Heart left ventricle (tissue), 16 donors: ENCODE measurements around the gene COL15A1. TPM values are rescaled to one million over a fixed set of nuclear protein-coding genes. Genes with fewer than 3 reads are reported as not detected.

Source experiments
- ATAC-seq, 4 donors: fragments of 200-7000 bp; cut with Tn5 transposase; one replicate each; pipeline ENCODE4 v1.9.1; 2020 to 2022; ENCODE audit warnings: moderate library complexity in 4 of 4, mild to moderate bottlenecking in 3 of 4, moderate number of reproducible peaks in 1 of 4
- DNase-seq, 5 donors: peaks; one replicate each; pipeline ENCODE4 v3.0.0-alpha.2; 2020
- H3K27ac ChIP-seq, 12 donors: fragments of 200-600 bp; sonication (generic) in 4 of 12; one replicate each; pipeline versions ENCODE4 v1.5.0 to v1.8.0; 2016 to 2022; ENCODE audit warnings: mild to moderate bottlenecking in 2 of 12
- H3K27me3 ChIP-seq, 9 donors: fragments of 200-600 bp; sonication (generic) in 2 of 9; one replicate each; pipeline versions ENCODE4 v1.5.1 to v1.8.0; 2016 to 2022; ENCODE audit warnings: mild to moderate bottlenecking in 3 of 9
- H3K36me3 ChIP-seq, 9 donors: fragments of 200-600 bp; sonication (generic) in 2 of 9; one replicate each; pipeline versions ENCODE4 v1.5.0 to v1.8.0; 2018 to 2022; ENCODE audit warnings: mild to moderate bottlenecking in 2 of 9
- H3K4me1 ChIP-seq, 12 donors: fragments of 200-600 bp; sonication (generic) in 4 of 12; one replicate each; pipeline versions ENCODE4 v1.5.0 to v1.8.0; 2016 to 2022; ENCODE audit warnings: mild to moderate bottlenecking in 3 of 12
- H3K4me3 ChIP-seq, 12 donors: fragments of 200-600 bp; sonication (generic) in 4 of 12; one replicate each; pipeline versions ENCODE4 v1.5.0 to v1.8.0; 2017 to 2022; ENCODE audit warnings: mild to moderate bottlenecking in 9 of 12, moderate library complexity in 4 of 12
- H3K9me3 ChIP-seq, 12 donors: fragments of 200-600 bp; sonication (generic) in 4 of 12; one replicate each; pipeline versions ENCODE4 v1.5.0 to v1.8.0; 2016 to 2022; ENCODE audit warnings: mild to moderate bottlenecking in 1 of 12
- CTCF ChIP-seq, 12 donors: fragments of 200-600 bp; sonication (generic) in 4 of 12; IDR thresholded peaks; one replicate each; pipeline versions ENCODE4 v1.5.0 to v1.8.0; 2018 to 2022; ENCODE audit warnings: antibody characterized with exemption in 12 of 12, mild to moderate bottlenecking in 5 of 12
- POLR2A ChIP-seq, 2 donors: fragments of 450-650 bp; IDR thresholded peaks; one replicate each; pipeline ENCODE4 v1.6.1; 2017; ENCODE audit warnings: antibody characterized with exemption in 2 of 2, mild to moderate bottlenecking in 2 of 2, moderate library complexity in 2 of 2
- WGBS, 4 donors: extraction: QIAGEN DNeasy Blood & Tissue Kit in 2 of 4; methylation state at CpG; one replicate each; pipeline versions ENCODE4 v1.1.5 to v1.1.7; 2013 to 2018; 5-methylcytosine and 5-hydroxymethylcytosine counted together
- intact Hi-C, 10 donors: fragments of 100-400 bp; cut with DNase I; formaldehyde crosslinking; loops; one replicate each; pipeline versions ENCODE4 v1.11.1 to v1.14.2; 2022
- polyA plus RNA-seq, 2 donors: library from polyadenylated mRNA; stranded (reverse); fragments of 200-250 nt; gene quantifications; one replicate each; pipeline ENCODE4 v1.2.3, GENCODE V29; 2013
- total RNA-seq, 9 donors: library from RNA; depleted of rRNA in 2 of 9; stranded (reverse); fragments of >200 nt in 2 of 9; fragmentation: NEBNext Ultra II Directional in 3 of 9; extraction: Animal tissue kit (Norgen Biotek cat#: 25700) in 3 of 9; gene quantifications; one replicate each; pipeline versions ENCODE4 v1.1.0 to v1.2.4, GENCODE V29; 2016 to 2023
- donor health status: ischemic (EF 13 %, LVEDD 7.1; RV severe dilation, severe dysfunction).
- donor health status: healthy with polysubstance abuse.
- donor health status: DM: no; HTN: yes; CAD: no.
- donor health status: DM: no; HTN: no; CAD: no.
- donor health status: ischemic (EF 25% LVEDD 6.9; RV normal size, moderate dysfunction).
- donor health status: ischemic (EF 25% LVEDD 5.7; RV mildly dilated, moderate dysfunction).
- donor health status: healthy.
- donor health status: DM: yes; HTN: yes; CAD: no.
- donor health status: ischemic (EF 35%, LVEDD 5.7; RV mildly dilated, moderate dysfunction).
- donor health status: nonischemic (EF 11% LVEDD 7.7; RV severe dilation, severe dysfunction).
- donor health status: DM: yes; HTN: yes; CAD: no.
- donor health status: PGD.
- donor health status: ischemic (EF 29% LVEDD 5.4; RV normal size, mild dysfunction).
- donor health status: nonischemic (EF 23%, LVEDD 6.1; RV moderate dilation, normal function).

The COL15A1 gene
- total and polyA plus RNA-seq, 11 donors: 12.4 to 81.0 (median 38.8) TPM

GRCh38 chr9:98986866-98987651 lies 43.4 kb downstream of the COL15A1 start:
- 58 to 68% (median 65%) methylated on average over 17 to 18 of the region's 18 CpGs for WGBS, 4 donors
- Histone ChIP-seq H3K27me3 (no peaks in the 10 kb centered on the region), H3K9me3 (no peaks in the 10 kb centered on the region), H3K36me3 (peaks cover 0 to 49% (median 10%) of the 10 kb centered on the region in 9 donors), H3K4me1 (peaks cover 6 to 69% (median 34%) of the 10 kb centered on the region in 12 donors), H3K4me3 (no peak overlapping the region), H3K27ac (peak overlapping the region in 9 of 12 donors; percentile 27 to 79 (median 55))
- DNase-seq (peak in 2 of 5 donors; percentile 31 to 64), ATAC-seq (peak in 3 of 4 donors; percentile 9 to 34 (median 12))
- no peak for TF ChIP-seq POLR2A (IDR thresholded peaks at IDR 0.05)
- TF ChIP-seq CTCF (IDR thresholded peaks at IDR 0.05): no peak
- intact Hi-C loops: no loop called here

- TF ChIP-seq POLR2A (IDR thresholded peaks at IDR 0.05) (no peak), CTCF (IDR thresholded peaks at IDR 0.05) (peak in 2 of 12 donors; percentile 23 to 27)
- ATAC-seq (peak; percentile 76 to 86 (median 84)), DNase-seq (peak in 4 of 5 donors; percentile 78 to 92 (median 88))
- Histone ChIP-seq H3K27me3 (no peaks in the 10 kb centered on the region), H3K27ac (peak overlapping the region in 11 of 12 donors; percentile 28 to 79 (median 65)), H3K36me3 (peaks cover 0 to 52% (median 10%) of the 10 kb centered on the region in 9 donors), H3K4me3 (no peak overlapping the region), H3K9me3 (no peaks in the 10 kb centered on the region), H3K4me1 (peaks cover 6 to 72% (median 43%) of the 10 kb centered on the region in 12 donors)
- 77 to 84% (median 79%) methylated on average over 13 of the region's 13 CpGs for WGBS, 4 donors
- intact Hi-C loops: no loop called here
These were observed 45.6 kb downstream of the COL15A1 start for GRCh38 chr9:98989036-98990000.

GRCh38 chr9:98990181-98990870 lies 46.6 kb downstream of the COL15A1 start:
- Histone ChIP-seq H3K36me3 (peaks cover 0 to 50% (median 10%) of the 10 kb centered on the region in 9 donors), H3K27me3 (no peaks in the 10 kb centered on the region), H3K4me1 (peaks cover 6 to 82% (median 51%) of the 10 kb centered on the region in 12 donors), H3K4me3 (no peak overlapping the region), H3K9me3 (no peaks in the 10 kb centered on the region), H3K27ac (peak overlapping the region in 9 of 12 donors; percentile 22 to 79 (median 61))
- WGBS, 4 donors: 80 to 100% (median 98%) methylated on average over 7 to 8 of the region's 8 CpGs
- no peak for TF ChIP-seq POLR2A (IDR thresholded peaks at IDR 0.05)
- TF ChIP-seq CTCF (IDR thresholded peaks at IDR 0.05): no peak
- peak in 1 of 5 donors; percentile 17 for DNase-seq
- intact Hi-C loops: loop anchor here in 1 of 10 donors (10.0 kb wide), 1 partner anchor 124 kb away; no protein-coding TSS in a partner anchor
- ATAC-seq: no peak
